Gastrocnemius medialis (tissue), 4 donors: ENCODE measurements around the gene WDCP. TPM values are rescaled to one million over a fixed set of nuclear protein-coding genes. Genes with fewer than 3 reads are reported as not detected.

Experiments used
- ATAC-seq, 2 donors: fragments of 150-250 bp; one replicate each; pipeline ENCODE4 v1.9.1; 2016
- DNase-seq, 2 donors: peaks; one replicate each; pipeline ENCODE4 v3.0.0-alpha.2; 2019
- H3K27ac ChIP-seq, 4 donors: fragments of 200-600 bp; sonication (generic); 1 replicate in 1 of 4; 2 replicates in 3 of 4; pipeline ENCODE4 v1.5.1; 2016 to 2018; ENCODE audit warnings: mild to moderate bottlenecking in 2 of 4, moderate library complexity in 1 of 4
- H3K27me3 ChIP-seq, 3 donors: fragments of 200-600 bp; sonication (generic) in 2 of 3; 1 replicate in 1 of 3; 2 replicates in 2 of 3; pipeline versions ENCODE4 v1.5.1 to v1.6.0; 2016 to 2019; ENCODE audit warnings: mild to moderate bottlenecking in 1 of 3, moderate library complexity in 1 of 3
- H3K36me3 ChIP-seq, 2 donors: fragments of 200-600 bp; sonication (generic) in 1 of 2; one replicate each; pipeline ENCODE4 v1.5.1; 2017 to 2018
- H3K4me1 ChIP-seq, 2 donors: fragments of 200-600 bp; sonication (generic) in 1 of 2; one replicate each; pipeline ENCODE4 v1.5.1; 2016 to 2017; ENCODE audit warnings: mild to moderate bottlenecking in 2 of 2
- H3K4me3 ChIP-seq, 4 donors: fragments of 200-600 bp; sonication (generic) in 3 of 4; 1 replicate in 1 of 4; 2 replicates in 3 of 4; pipeline ENCODE4 v1.5.1; 2016 to 2019; ENCODE audit warnings: mild to moderate bottlenecking in 2 of 4
- H3K9me3 ChIP-seq, 3 donors: fragments of 200-600 bp; sonication (generic) in 2 of 3; 1 replicate in 1 of 3; 2 replicates in 2 of 3; pipeline ENCODE4 v1.5.1; 2016 to 2019
- CTCF ChIP-seq, 5 experiments: fragments of 450-650 bp in 3 of 5; fragments of 200-600 bp in 2 of 5; sonication (generic) in 2 of 5; IDR thresholded peaks in 4 of 5; conservative IDR thresholded peaks in 1 of 5; 1 replicate in 4 of 5; 2 replicates in 1 of 5; pipeline ENCODE4 v1.5.1; 2016 to 2019; ENCODE audit warnings: antibody characterized with exemption in 5 of 5, mild to moderate bottlenecking in 3 of 5, moderate library complexity in 3 of 5
- POLR2A ChIP-seq, 2 donors: fragments of 450-650 bp; IDR thresholded peaks; one replicate each; pipeline ENCODE4 v1.6.1; 2017; ENCODE audit warnings: antibody characterized with exemption in 2 of 2, mild to moderate bottlenecking in 2 of 2, moderate library complexity in 2 of 2
- in situ Hi-C, 4 donors: fragments of 200-750 bp; cut with MboI; loops; one replicate each; pipeline versions ENCODE4 v1.15.0 to v1.8.0; 2017; ENCODE audit warnings: low sequenced_read_pairs in 4 of 4
- intact Hi-C: fragments of 100-400 bp; cut with DNase I; formaldehyde crosslinking; loops from one replicate; pipeline ENCODE4 v1.15.1; 2023; ENCODE audit warnings: low total_unique reads
- total RNA-seq, 4 donors: library from RNA; depleted of rRNA; stranded (reverse); fragments of >200 nt; gene quantifications; one replicate each; pipeline versions ENCODE4 v1.1.0 to v1.2.3, GENCODE V29; 2016

WDCP gene
- total RNA-seq, 4 donors from 2014 or later = 4.8 to 8.4 (median 8.3) TPM

- no peak for TF ChIP-seq CTCF (IDR thresholded peaks at IDR 0.05 in 4 of 5, conservative IDR thresholded peaks at IDR 0.05 in 1 of 5)
- TF ChIP-seq POLR2A (IDR thresholded peaks at IDR 0.05) = no peak
- H3K27ac ChIP-seq = no peak overlapping the region
- peaks cover 0 to 11% of the 10 kb centered on the region in 2 donors for H3K36me3 ChIP-seq
- H3K27me3 ChIP-seq = no peaks in the 10 kb centered on the region
- no peak overlapping the region for H3K4me3 ChIP-seq
- in situ Hi-C loops = loop anchor here (10.0 to 25.0 kb wide), 3 partner anchors 161 to 261 kb away; partner anchors contain the start of gene ATAD2B (in 1 of the 4)
- DNase-seq (no peak), ATAC-seq (no peak)
- peaks cover 8 to 12% of the 10 kb centered on the region in 2 donors for H3K4me1 ChIP-seq
- intact Hi-C loops = no loop called here
- no peaks in the 10 kb centered on the region for H3K9me3 ChIP-seq
Observed at GRCh38 chr2:24086241-24086640, 39.0 kb upstream of the WDCP start.

GRCh38 chr2:24085200-24085489 is 38.0 kb upstream of the WDCP start:
- peaks cover 0 to 11% of the 10 kb centered on the region in 2 donors for H3K36me3 ChIP-seq
- intact Hi-C loops (loop anchor here (2.0 kb wide), 4 partner anchors 38 to 260 kb away; partner anchors contain the start of genes FAM228B, PFN4 and WDCP), in situ Hi-C loops (loop anchor here (10.0 to 25.0 kb wide), 3 partner anchors 160 to 260 kb away; partner anchors contain the start of gene ATAD2B (in 1 of the 4))
- ATAC-seq (no peak), DNase-seq (no peak)
- peaks cover 8 to 12% of the 10 kb centered on the region in 2 donors for H3K4me1 ChIP-seq
- H3K27ac ChIP-seq = peak overlapping the region; percentile 67 to 82 (median 74)
- TF ChIP-seq POLR2A (IDR thresholded peaks at IDR 0.05) (no peak), CTCF (IDR thresholded peaks at IDR 0.05 in 4 of 5, conservative IDR thresholded peaks at IDR 0.05 in 1 of 5) (no peak)
- no peaks in the 10 kb centered on the region for H3K27me3 ChIP-seq
- H3K9me3 ChIP-seq = no peaks in the 10 kb centered on the region
- H3K4me3 ChIP-seq = peak overlapping the region; percentile 50 to 68 (median 62)

GRCh38 chr2:24084386-24085199 is 37.4 kb upstream of the WDCP start, which contains the start of gene TP53I3:
Gene TP53I3, minus strand, starts transcription at chr2:24084834. Its CDS starts 508 bp downstream, at chr2:24084326.
- ATAC-seq (peak; percentile 93 to 95), DNase-seq (peak; percentile 71 to 90)
- Histone ChIP-seq H3K27me3 (no peaks in the 10 kb centered on the region), H3K4me3 (peak within 1 kb of the TSS; percentile 50 to 68 (median 62)), H3K27ac (peak within 1 kb of the TSS; percentile 67 to 82 (median 74)), H3K9me3 (no peaks in the 10 kb centered on the region), H3K4me1 (peaks cover 8 to 12% of the 10 kb centered on the region in 2 donors), H3K36me3 (peaks cover 0 to 11% of the 10 kb centered on the region in 2 donors)
- in situ Hi-C loops = loop anchor here (10.0 to 25.0 kb wide), 3 partner anchors 160 to 260 kb away; partner anchors contain the start of gene ATAD2B (in 1 of the 4)
- intact Hi-C loops = loop anchor here (1.0 to 2.0 kb wide), 5 partner anchors 38 to 260 kb away; partner anchors contain the start of genes ATAD2B, FAM228B, PFN4 and WDCP
- TF ChIP-seq POLR2A (IDR thresholded peaks at IDR 0.05) (peak; percentile 47 to 72), CTCF (IDR thresholded peaks at IDR 0.05 in 4 of 5, conservative IDR thresholded peaks at IDR 0.05 in 1 of 5) (peak; percentile 92 to 98 (median 97))

- Histone ChIP-seq H3K36me3 (peaks cover 0 to 11% of the 10 kb centered on the region in 2 donors), H3K27me3 (no peaks in the 10 kb centered on the region), H3K4me3 (peak overlapping the region; percentile 50 to 68 (median 62)), H3K4me1 (peaks cover 8 to 12% of the 10 kb centered on the region in 2 donors), H3K27ac (peak overlapping the region; percentile 67 to 82 (median 74)), H3K9me3 (no peaks in the 10 kb centered on the region)
- ATAC-seq = peak in 1 of 2 donors; percentile 62
- TF ChIP-seq CTCF (IDR thresholded peaks at IDR 0.05 in 4 of 5, conservative IDR thresholded peaks at IDR 0.05 in 1 of 5) (no peak), POLR2A (IDR thresholded peaks at IDR 0.05) (no peak)
- no peak for DNase-seq
- intact Hi-C loops (loop anchor here (1.0 to 2.0 kb wide), 5 partner anchors 37 to 259 kb away; partner anchors contain the start of genes ATAD2B, FAM228B, PFN4 and WDCP), in situ Hi-C loops (loop anchor here (10.0 to 25.0 kb wide), 3 partner anchors 159 to 259 kb away; partner anchors contain the start of gene ATAD2B (in 1 of the 4))
Observed at GRCh38 chr2:24083567-24084385, 36.6 kb upstream of the WDCP start.
